Mucosa of rectum (tissue), 2 donors: ENCODE measurements around the gene NCK2.
"Not testable (repeated sequence)": the region's sequence is repeated elsewhere in the genome, so short reads cannot be mapped to it uniquely, and the experiment has no call there.

ENCODE experiments used
- H3K27ac ChIP-seq, 2 donors: one replicate each; pipeline ENCODE4 v1.7.0; 2013; ENCODE audit warnings: inconsistent platforms in 2 of 2, low read depth in 2 of 2, low read length in 2 of 2
- H3K27me3 ChIP-seq, 2 donors: one replicate each; pipeline ENCODE4 v1.7.0; 2013; ENCODE audit warnings: low read length in 2 of 2; ENCODE audit not compliant: control insufficient read depth in 2 of 2, insufficient read depth in 2 of 2
- H3K36me3 ChIP-seq, 2 donors: one replicate each; pipeline ENCODE4 v1.7.0; 2013; ENCODE audit warnings: low read length in 2 of 2; ENCODE audit not compliant: control insufficient read depth in 2 of 2, insufficient read depth in 2 of 2
- H3K4me1 ChIP-seq, 2 donors: one replicate each; pipeline ENCODE4 v1.7.0; 2013; ENCODE audit warnings: low read length in 2 of 2, mild to moderate bottlenecking in 1 of 2; ENCODE audit not compliant: control insufficient read depth in 2 of 2, insufficient read depth in 2 of 2
- H3K4me3 ChIP-seq, 2 donors: one replicate each; pipeline ENCODE4 v1.7.0; 2013; ENCODE audit warnings: low read length in 2 of 2
- H3K9ac ChIP-seq, 2 donors: one replicate each; pipeline ENCODE4 v1.7.0; 2013; ENCODE audit warnings: low read length in 2 of 2, low read depth in 1 of 2, mild to moderate bottlenecking in 1 of 2
- H3K9me3 ChIP-seq, 2 donors: one replicate each; pipeline ENCODE4 v1.7.0; 2013; ENCODE audit warnings: low read length in 2 of 2; ENCODE audit not compliant: control insufficient read depth in 2 of 2
- donor health status: healthy.
- donor health status: Normal muscosa, but diverticular disease.

NCK2 gene

GRCh38 chr2:105754011-105754410 is 9.3 kb downstream of the NCK2 start:
- Histone ChIP-seq H3K27ac (no peak overlapping the region), H3K36me3 (peaks cover 0 to 7% of the 10 kb centered on the region in 2 donors), H3K9me3 (no peaks in the 10 kb centered on the region), H3K4me3 (no peak overlapping the region), H3K27me3 (no peaks in the 10 kb centered on the region), H3K9ac (no peak overlapping the region), H3K4me1 (peaks cover 5 to 6% of the 10 kb centered on the region in 2 donors)

DNA sequence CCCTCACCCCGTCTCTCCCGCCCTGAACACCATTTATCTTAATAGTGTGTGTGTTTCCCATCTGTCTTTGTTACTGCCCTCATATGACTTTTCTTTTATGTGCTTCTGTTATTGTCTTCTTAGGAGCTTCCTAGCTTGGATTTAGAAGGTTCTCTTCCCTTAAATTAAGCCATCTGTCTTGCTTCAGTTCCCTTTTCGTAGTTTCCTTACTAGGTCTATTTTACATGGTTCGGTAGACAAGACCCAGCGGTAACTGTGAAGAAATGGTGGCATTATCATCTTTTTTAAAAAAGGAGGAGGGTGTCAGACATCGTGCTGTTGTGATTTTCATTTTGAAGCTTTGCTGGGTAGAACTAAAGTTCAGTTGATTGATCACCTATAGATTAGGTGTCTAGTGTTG is 10.3 kb downstream of the NCK2 start:
- H3K4me1 ChIP-seq, result peaks cover 0 to 6% of the 10 kb centered on the region in 2 donors
- peaks cover 0 to 4% of the 10 kb centered on the region in 2 donors for H3K36me3 ChIP-seq
- H3K9me3 ChIP-seq, result no peaks in the 10 kb centered on the region
- no peaks in the 10 kb centered on the region for H3K27me3 ChIP-seq
- H3K4me3 ChIP-seq, result no peak overlapping the region
- no peak overlapping the region for H3K27ac ChIP-seq
- no peak overlapping the region for H3K9ac ChIP-seq

DNA sequence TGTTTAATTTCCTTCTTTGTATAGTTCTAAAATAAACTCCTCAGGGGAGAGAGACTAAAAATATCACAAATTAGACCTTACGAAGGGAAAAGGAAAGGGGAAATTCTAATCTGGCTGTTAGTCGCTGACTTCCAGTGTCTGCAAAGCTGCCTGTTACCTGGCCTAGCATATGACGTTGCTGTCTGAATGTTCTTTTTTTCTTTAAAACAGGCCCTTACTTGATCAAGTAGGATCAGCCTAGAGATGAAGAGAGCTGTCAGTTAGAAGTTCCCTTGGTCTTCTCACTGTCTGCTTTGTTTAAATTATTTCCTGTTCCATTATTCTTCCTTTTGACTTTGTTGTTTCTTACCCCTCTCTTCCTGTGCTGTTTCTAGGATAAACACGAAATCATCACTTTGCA is 11.2 kb downstream of the NCK2 start:
- H3K9ac ChIP-seq, result no peak overlapping the region
- H3K4me1 ChIP-seq, result peaks cover 0 to 6% of the 10 kb centered on the region in 2 donors
- no peaks in the 10 kb centered on the region for H3K27me3 ChIP-seq
- H3K27ac ChIP-seq, result no peak overlapping the region
- H3K9me3 ChIP-seq, result no peaks in the 10 kb centered on the region
- peaks cover 0 to 3% of the 10 kb centered on the region in 2 donors for H3K36me3 ChIP-seq
- H3K4me3 ChIP-seq, result no peak overlapping the region

- Histone ChIP-seq H3K9ac (no peak overlapping the region), H3K4me3 (no peak overlapping the region), H3K36me3 (no peaks in the 10 kb centered on the region), H3K27me3 (no peaks in the 10 kb centered on the region), H3K4me1 (peaks cover 0 to 6% of the 10 kb centered on the region in 2 donors), H3K27ac (no peak overlapping the region), H3K9me3 (no peaks in the 10 kb centered on the region)
These were observed 11.7 kb downstream of the NCK2 start for GRCh38 chr2:105756435-105756834.

- not testable (repeated sequence) for H3K9ac ChIP-seq, H3K27me3 ChIP-seq, H3K4me1 ChIP-seq, H3K4me3 ChIP-seq, H3K36me3 ChIP-seq, H3K27ac ChIP-seq, H3K9me3 ChIP-seq
These were observed 12.2 kb downstream of the NCK2 start for GRCh38 chr2:105756865-105757264.

DNA sequence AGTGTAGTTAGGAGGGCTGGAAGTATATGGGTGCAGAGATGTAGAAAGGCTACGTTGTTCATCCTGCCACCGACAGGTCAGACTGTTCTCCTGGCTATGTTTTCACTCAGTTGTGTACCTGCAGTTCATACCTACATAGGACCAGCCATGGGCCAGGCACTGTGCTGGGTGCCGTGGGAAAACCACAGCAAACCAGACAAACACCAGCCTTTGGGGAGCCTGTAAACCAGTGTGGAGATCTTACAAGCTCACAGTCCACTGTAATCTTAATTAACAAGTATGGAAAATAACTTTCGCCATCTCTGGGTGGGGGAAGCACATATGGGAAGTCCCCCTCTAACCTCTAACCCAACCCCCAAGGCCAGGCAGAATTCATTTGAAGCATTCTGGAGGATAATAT is 12.7 kb downstream of the NCK2 start:
- H3K4me1 ChIP-seq, result peaks cover 0 to 6% of the 10 kb centered on the region in 2 donors

GRCh38 chr2:105760191-105760590 is 15.5 kb downstream of the NCK2 start:
- H3K36me3 ChIP-seq, result no peaks in the 10 kb centered on the region
- no peaks in the 10 kb centered on the region for H3K27me3 ChIP-seq
- no peak overlapping the region for H3K4me3 ChIP-seq
- H3K4me1 ChIP-seq, result no peaks in the 10 kb centered on the region
- H3K9ac ChIP-seq, result no peak overlapping the region
- H3K27ac ChIP-seq, result no peak overlapping the region
- H3K9me3 ChIP-seq, result no peaks in the 10 kb centered on the region

More for the DNA sequence above, 12.7 kb downstream of the NCK2 start:
- H3K27me3 ChIP-seq, result no peaks in the 10 kb centered on the region
- H3K27ac ChIP-seq, result no peak overlapping the region
- no peak overlapping the region for H3K9ac ChIP-seq
- no peak overlapping the region for H3K4me3 ChIP-seq
- H3K9me3 ChIP-seq, result no peaks in the 10 kb centered on the region
- no peaks in the 10 kb centered on the region for H3K36me3 ChIP-seq

DNA sequence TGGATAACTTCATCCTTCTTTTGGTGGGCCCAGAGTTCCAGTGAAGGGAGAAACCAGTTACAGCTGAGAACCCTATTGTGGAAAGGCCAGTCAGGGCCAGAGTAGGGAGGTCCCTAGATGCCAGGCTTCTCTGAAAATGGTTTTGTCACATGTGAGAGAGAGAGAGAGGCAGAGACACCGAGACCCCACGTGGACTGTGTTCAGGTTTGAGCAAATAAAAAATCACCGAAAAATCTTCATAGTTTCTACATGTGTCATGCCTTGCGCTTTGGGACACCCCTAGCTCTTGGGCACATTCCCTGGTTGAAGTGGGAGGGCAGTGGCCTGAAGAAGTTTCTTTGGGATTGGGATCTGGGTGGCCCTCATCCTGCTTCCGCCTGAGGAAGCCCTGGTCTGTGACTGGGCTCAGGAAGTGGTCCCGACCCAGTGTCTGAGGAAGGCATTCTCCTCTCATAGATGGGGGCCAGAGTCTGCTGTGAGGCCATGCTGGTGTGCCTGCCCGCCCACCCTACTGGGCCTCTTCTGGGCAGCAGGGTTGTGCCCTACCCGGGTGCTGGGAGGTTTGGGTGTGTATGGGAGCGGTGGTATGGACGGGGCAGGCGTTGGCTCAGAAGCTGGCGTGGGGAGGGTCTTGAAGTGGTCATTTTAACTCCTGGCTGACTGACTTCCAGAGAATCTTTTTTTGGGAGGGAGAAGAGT is 16.1 kb downstream of the NCK2 start:
- no peaks in the 10 kb centered on the region for H3K9me3 ChIP-seq
- H3K27me3 ChIP-seq, result no peaks in the 10 kb centered on the region
- no peaks in the 10 kb centered on the region for H3K36me3 ChIP-seq
- no peak overlapping the region for H3K4me3 ChIP-seq
- H3K4me1 ChIP-seq, result no peaks in the 10 kb centered on the region
- no peak overlapping the region for H3K27ac ChIP-seq
- no peak overlapping the region for H3K9ac ChIP-seq

- no peak overlapping the region for H3K4me3 ChIP-seq
- no peak overlapping the region for H3K9ac ChIP-seq
- no peaks in the 10 kb centered on the region for H3K9me3 ChIP-seq
- no peaks in the 10 kb centered on the region for H3K4me1 ChIP-seq
- no peaks in the 10 kb centered on the region for H3K36me3 ChIP-seq
- H3K27ac ChIP-seq, result no peak overlapping the region
- H3K27me3 ChIP-seq, result no peaks in the 10 kb centered on the region
These were observed 17.3 kb downstream of the NCK2 start for GRCh38 chr2:105761931-105762515.

DNA sequence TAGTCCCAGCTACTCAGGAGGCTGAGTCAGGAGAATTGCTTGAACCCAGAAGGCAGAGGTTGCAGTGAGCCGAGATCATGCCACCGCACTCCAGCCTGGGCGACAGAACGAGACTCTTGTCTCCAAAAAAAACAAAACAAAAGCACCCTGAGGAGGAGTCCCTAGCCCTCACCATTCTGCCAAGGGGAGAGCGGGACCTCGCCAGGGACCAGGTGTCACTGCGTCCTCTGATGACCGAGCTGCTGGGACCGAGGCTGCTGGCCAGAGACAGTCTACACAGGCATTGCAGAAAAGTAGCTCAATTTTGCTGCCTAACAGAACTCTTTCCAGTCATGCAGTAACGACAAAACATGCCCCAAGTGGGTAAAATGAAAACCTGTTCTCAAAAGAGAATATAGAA is 18.4 kb downstream of the NCK2 start:
- H3K27me3 ChIP-seq, result no peaks in the 10 kb centered on the region
- H3K27ac ChIP-seq, result no peak overlapping the region
- no peaks in the 10 kb centered on the region for H3K4me1 ChIP-seq
- H3K9ac ChIP-seq, result no peak overlapping the region
- H3K9me3 ChIP-seq, result no peaks in the 10 kb centered on the region
- peaks cover 0 to 2% of the 10 kb centered on the region in 2 donors for H3K36me3 ChIP-seq
- H3K4me3 ChIP-seq, result no peak overlapping the region
